GM19397 (cell line): ENCODE results near the gene APPBP2.
"Not testable (repeated sequence)": the region's sequence is repeated elsewhere in the genome, so short reads cannot be mapped to it uniquely, and the experiment has no call there.

ENCODE experiments used
- ATAC-seq: cut with Tn5 transposase; IDR thresholded peaks from one replicate; pipeline ENCODE4 v1.9.1; 2021; ENCODE audit warnings: mild to moderate bottlenecking, moderate library complexity; ENCODE audit not compliant: unreplicated experiment

The APPBP2 gene

GRCh38 chr17:60506312-60506711 is 19.7 kb downstream of the APPBP2 start:
- ATAC-seq, result no peak

GRCh38 chr17:60502145-60502544 is 23.9 kb downstream of the APPBP2 start:
- no peak for ATAC-seq

GRCh38 chr17:60501589-60501988 is 24.5 kb downstream of the APPBP2 start:
- ATAC-seq, result no peak

GRCh38 chr17:60496041-60496440 is 30.0 kb downstream of the APPBP2 start:
- no peak for ATAC-seq

- no peak for ATAC-seq
Measured at GRCh38 chr17:60495260-60495659, 30.8 kb downstream of the APPBP2 start.

- ATAC-seq, result no peak
Measured at GRCh38 chr17:60493847-60494321, 32.2 kb downstream of the APPBP2 start.

- no peak for ATAC-seq
Measured at GRCh38 chr17:60491771-60492170, 34.3 kb downstream of the APPBP2 start.

- ATAC-seq, result not testable (repeated sequence)
Measured at GRCh38 chr17:60490594-60490993, 35.4 kb downstream of the APPBP2 start.

GRCh38 chr17:60481604-60482003 is 44.4 kb downstream of the APPBP2 start:
- ATAC-seq, result no peak

- ATAC-seq, result no peak
Measured at GRCh38 chr17:60473788-60474187, 52.3 kb downstream of the APPBP2 start.

- no peak for ATAC-seq
Measured at GRCh38 chr17:60472449-60472848, 53.6 kb downstream of the APPBP2 start.

- no peak for ATAC-seq
Measured at GRCh38 chr17:60471451-60471850, 54.6 kb downstream of the APPBP2 start.

- ATAC-seq, result no peak
Measured at GRCh38 chr17:60468371-60468770, 57.7 kb downstream of the APPBP2 start.

GRCh38 chr17:60464343-60464742 is 61.7 kb downstream of the APPBP2 start:
- ATAC-seq, result no peak

- no peak for ATAC-seq
Measured at GRCh38 chr17:60463157-60463835, 62.7 kb downstream of the APPBP2 start.

- ATAC-seq, result no peak
Measured at GRCh38 chr17:60461584-60461983, 64.5 kb downstream of the APPBP2 start.

GRCh38 chr17:60457148-60457547 is 68.9 kb downstream of the APPBP2 start:
- ATAC-seq, result no peak

- ATAC-seq, result no peak
Measured at GRCh38 chr17:60455378-60455777, 70.7 kb downstream of the APPBP2 start.

GRCh38 chr17:60451965-60452364 is 74.1 kb downstream of the APPBP2 start:
- ATAC-seq, result no peak

GRCh38 chr17:60451071-60451470 is 75.0 kb downstream of the APPBP2 start:
- ATAC-seq, result no peak

- ATAC-seq, result no peak
Measured at GRCh38 chr17:60447375-60447774, 78.7 kb downstream of the APPBP2 start.

GRCh38 chr17:60445144-60445543 is 80.9 kb downstream of the APPBP2 start:
- ATAC-seq, result no peak

- no peak for ATAC-seq
Measured at GRCh38 chr17:60443713-60444112, 82.3 kb downstream of the APPBP2 start.
